Vagina (tissue), 2 donors: ENCODE results near the gene TSC22D3.

ENCODE experiments used
- CTCF ChIP-seq, 3 experiments: fragments of 450-650 bp in 2 of 3; fragments of 200-600 bp in 1 of 3; sonication (generic) in 1 of 3; IDR thresholded peaks; one replicate each; pipeline ENCODE4 v1.5.1; 2017 to 2019; ENCODE audit warnings: antibody characterized with exemption in 3 of 3, mild to moderate bottlenecking in 2 of 3, moderate library complexity in 2 of 3
- POLR2A ChIP-seq, 2 donors: fragments of 450-650 bp; IDR thresholded peaks; one replicate each; pipeline ENCODE4 v1.6.1; 2017; ENCODE audit warnings: antibody characterized with exemption in 2 of 2, mild to moderate bottlenecking in 2 of 2, moderate library complexity in 2 of 2
- POLR2AphosphoS5 ChIP-seq, 2 donors: sonication (generic); formaldehyde crosslinking; IDR thresholded peaks; one replicate each; pipeline ENCODE4 v1.9.0; 2017; ENCODE audit warnings: antibody characterized with exemption in 2 of 2, mild to moderate bottlenecking in 2 of 2, low read depth in 1 of 2; ENCODE audit not compliant: insufficient read depth in 1 of 2

GRCh38 chrX:107755721-107756120, 19.9 kb downstream of the TSC22D3 start:
- TF ChIP-seq CTCF (IDR thresholded peaks at IDR 0.05): no peak
- no peak for TF ChIP-seq POLR2A (IDR thresholded peaks at IDR 0.05)
- TF ChIP-seq POLR2AphosphoS5 (IDR thresholded peaks at IDR 0.05; ENCODE audit: insufficient read depth in 1 of 2, low read depth in 1 of 2): no peak
